ENCODE data around the gene FBXO24. TPM values are rescaled to one million over a fixed set of nuclear protein-coding genes. Genes with fewer than 3 reads are reported as not detected.

FBXO24 gene
- total RNA-seq, 2 donors from 2014 or later: 2.3 to 9.7 TPM

- 95% methylated on average over 7 of the region's 7 CpGs for WGBS
- no peak overlapping the region for H3K27ac ChIP-seq
- intact Hi-C loops (cut with DNase I): no loop called here
- no peak overlapping the region for H3K4me3 ChIP-seq
- H3K4me1 ChIP-seq (replicated peaks): no peaks in the 10 kb centered on the region
- no peaks in the 10 kb centered on the region for H3K27me3 ChIP-seq (replicated peaks; ENCODE audit: insufficient read depth)
- TF ChIP-seq CTCF (IDR thresholded peaks at IDR 0.05) (no peak), POLR2A (IDR thresholded peaks at IDR 0.05) (no peak), POLR2AphosphoS5 (IDR thresholded peaks at IDR 0.05) (no peak)
- H3K36me3 ChIP-seq: no peaks in the 10 kb centered on the region
- H3K9me3 ChIP-seq: no peaks in the 10 kb centered on the region
- no peak for DNase-seq (ENCODE audit: low spot score)
Observed at GRCh38 chr7:100595188-100595587, 9.1 kb downstream of the FBXO24 start.

- H3K27ac ChIP-seq: no peak overlapping the region
- H3K9me3 ChIP-seq: no peaks in the 10 kb centered on the region
- H3K4me3 ChIP-seq: no peak overlapping the region
- TF ChIP-seq POLR2A (IDR thresholded peaks at IDR 0.05) (no peak), CTCF (IDR thresholded peaks at IDR 0.05) (no peak), POLR2AphosphoS5 (IDR thresholded peaks at IDR 0.05) (no peak)
- H3K36me3 ChIP-seq: no peaks in the 10 kb centered on the region
- DNase-seq (ENCODE audit: low spot score): no peak
- H3K27me3 ChIP-seq (replicated peaks; ENCODE audit: insufficient read depth): no peaks in the 10 kb centered on the region
- intact Hi-C loops (cut with DNase I): no loop called here
- H3K4me1 ChIP-seq (replicated peaks): no peaks in the 10 kb centered on the region
- WGBS: 91% methylated on average over 4 of the region's 4 CpGs
Observed at GRCh38 chr7:100598425-100598824, 12.3 kb downstream of the FBXO24 start.

GRCh38 chr7:100599911-100600729 lies 14.0 kb downstream of the FBXO24 start:
- H3K27me3 ChIP-seq (replicated peaks; ENCODE audit: insufficient read depth): no peaks in the 10 kb centered on the region
- H3K4me1 ChIP-seq (replicated peaks): no peaks in the 10 kb centered on the region
- no peaks in the 10 kb centered on the region for H3K9me3 ChIP-seq
- intact Hi-C loops (cut with DNase I): no loop called here
- WGBS: 80% methylated on average over 18 of the region's 18 CpGs
- no peak overlapping the region for H3K4me3 ChIP-seq
- TF ChIP-seq CTCF (IDR thresholded peaks at IDR 0.05) (no peak), POLR2AphosphoS5 (IDR thresholded peaks at IDR 0.05) (no peak), POLR2A (IDR thresholded peaks at IDR 0.05) (no peak)
- H3K36me3 ChIP-seq: no peaks in the 10 kb centered on the region
- H3K27ac ChIP-seq: no peak overlapping the region
- no peak for DNase-seq (ENCODE audit: low spot score)

GRCh38 chr7:100600730-100601038 lies 14.6 kb downstream of the FBXO24 start:
- Histone ChIP-seq H3K27ac (no peak overlapping the region), H3K9me3 (no peaks in the 10 kb centered on the region), H3K27me3 (replicated peaks; ENCODE audit: insufficient read depth) (no peaks in the 10 kb centered on the region), H3K4me3 (no peak overlapping the region), H3K4me1 (replicated peaks) (no peaks in the 10 kb centered on the region), H3K36me3 (no peaks in the 10 kb centered on the region)
- intact Hi-C loops (cut with DNase I): no loop called here
- DNase-seq (ENCODE audit: low spot score): no peak
- TF ChIP-seq CTCF (IDR thresholded peaks at IDR 0.05): no peak
- no peak for TF ChIP-seq POLR2A (IDR thresholded peaks at IDR 0.05)
- TF ChIP-seq POLR2AphosphoS5 (IDR thresholded peaks at IDR 0.05): no peak
- WGBS: 84% methylated on average over 9 of the region's 9 CpGs

Measured in prostate gland (tissue), 2 donors.